Measurements from ENCODE around the gene GIGYF2. TPM values are rescaled to one million over a fixed set of nuclear protein-coding genes. Genes with fewer than 3 reads are reported as not detected.

The GIGYF2 gene
- total RNA-seq, 1 experiment from 2014 or later = 60.6 TPM

- Histone ChIP-seq H2AFZ (ENCODE audit: low read depth, low read length, poor library complexity, severe bottlenecking) (no peak overlapping the region), H3K4me2 (ENCODE audit: low read length) (no peak overlapping the region), H3K9ac (ENCODE audit: low read length) (no peak overlapping the region), H3K27ac (ENCODE audit: low read depth, low read length) (no peak overlapping the region), H3K4me1 (ENCODE audit: control insufficient read depth in 1 of 2, insufficient read depth in 2 of 2, low read length in 2 of 2) (no peaks in the 10 kb centered on the region), H3K4me3 (replicated peaks in 1 of 2; ENCODE audit: low read depth in 1 of 2, low read length in 2 of 2) (no peak overlapping the region), H4K20me1 (ENCODE audit: insufficient read depth) (no peaks in the 10 kb centered on the region), H3K9me3 (ENCODE audit: control insufficient read depth in 1 of 2, insufficient read depth in 1 of 2, low read depth in 1 of 2, low read length in 2 of 2) (no peaks in the 10 kb centered on the region), H3K79me2 (ENCODE audit: insufficient read depth, low read length) (peaks cover 5% of the 10 kb centered on the region; the same call in 1 of the 2 replicates), H3K36me3 (ENCODE audit: control insufficient read depth in 1 of 2, insufficient read depth in 2 of 2, low read length in 2 of 2) (peaks cover 3 to 31% of the 10 kb centered on the region in 2 experiments; a peak in 3 of 4 replicates), H3K27me3 (ENCODE audit: insufficient read depth, low read length) (no peaks in the 10 kb centered on the region), H3K9me2 (ENCODE audit: insufficient read depth) (no peaks in the 10 kb centered on the region)
- ChIA-PET CTCF (interaction anchor here (1.0 kb wide), 1 partner anchor 9 kb away, joined by 4 read pairs; no protein-coding TSS in a partner anchor), RAD21 (ENCODE audit: low non-redundant PET in 1 of 2, low total read pairs in 2 of 2, uncharacterized antibody in 2 of 2, unreplicated experiment in 2 of 2) (no interaction called here), POLR2A (no interaction called here)
- ATAC-seq (no peak), DNase-seq (ENCODE audit: low read depth, low spot score) (no peak)
- BruUV-seq (replicated peaks) = no TSS peak
- TF ChIP-seq EZH2 (IDR thresholded peaks at IDR 0.05) (no peak), POLR2A (IDR thresholded peaks at IDR 0.05; ENCODE audit: borderline replicate concordance, extremely low read depth, insufficient read depth, insufficient read length) (no peak), YY1 (IDR thresholded peaks at IDR 0.05; ENCODE audit: extremely low read depth, insufficient replicate concordance, low read depth, low read length) (no peak), TCF7L2 (IDR thresholded peaks at IDR 0.05; ENCODE audit: borderline replicate concordance, extremely low read depth, insufficient read depth, insufficient read length) (no peak), ELF1 (IDR thresholded peaks at IDR 0.05; ENCODE audit: borderline replicate concordance, low read depth) (no peak), EGR1 (IDR thresholded peaks at IDR 0.05; ENCODE audit: low read depth) (no peak), CBX3 (IDR thresholded peaks at IDR 0.05; ENCODE audit: low read depth) (no peak), SRF (IDR thresholded peaks at IDR 0.05; ENCODE audit: low read depth) (no peak), SP1 (IDR thresholded peaks at IDR 0.05; ENCODE audit: low read depth) (no peak), MAX (IDR thresholded peaks at IDR 0.05) (no peak), RAD21 (IDR thresholded peaks at IDR 0.05; ENCODE audit: low read depth) (no peak), CEBPB (IDR thresholded peaks at IDR 0.05; ENCODE audit: low read depth) (no peak), POLR2AphosphoS5 (IDR thresholded peaks at IDR 0.05; ENCODE audit: low read depth, low read length) (no peak), SIN3A (IDR thresholded peaks at IDR 0.05; ENCODE audit: low read depth) (no peak), ZNF274 (IDR thresholded peaks at IDR 0.05; ENCODE audit: low read depth, low read length) (no peak)
- TF ChIP-seq, protein P1, sequence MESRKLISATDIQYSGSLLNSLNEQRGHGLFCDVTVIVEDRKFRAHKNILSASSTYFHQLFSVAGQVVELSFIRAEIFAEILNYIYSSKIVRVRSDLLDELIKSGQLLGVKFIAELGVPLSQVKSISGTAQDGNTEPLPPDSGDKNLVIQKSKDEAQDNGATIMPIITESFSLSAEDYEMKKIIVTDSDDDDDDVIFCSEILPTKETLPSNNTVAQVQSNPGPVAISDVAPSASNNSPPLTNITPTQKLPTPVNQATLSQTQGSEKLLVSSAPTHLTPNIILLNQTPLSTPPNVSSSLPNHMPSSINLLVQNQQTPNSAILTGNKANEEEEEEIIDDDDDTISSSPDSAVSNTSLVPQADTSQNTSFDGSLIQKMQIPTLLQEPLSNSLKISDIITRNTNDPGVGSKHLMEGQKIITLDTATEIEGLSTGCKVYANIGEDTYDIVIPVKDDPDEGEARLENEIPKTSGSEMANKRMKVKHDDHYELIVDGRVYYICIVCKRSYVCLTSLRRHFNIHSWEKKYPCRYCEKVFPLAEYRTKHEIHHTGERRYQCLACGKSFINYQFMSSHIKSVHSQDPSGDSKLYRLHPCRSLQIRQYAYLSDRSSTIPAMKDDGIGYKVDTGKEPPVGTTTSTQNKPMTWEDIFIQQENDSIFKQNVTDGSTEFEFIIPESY (IDR thresholded peaks at IDR 0.05; ENCODE audit: extremely low read depth, insufficient replicate concordance, low read length) = no peak
- TF ChIP-seq, protein P2, sequence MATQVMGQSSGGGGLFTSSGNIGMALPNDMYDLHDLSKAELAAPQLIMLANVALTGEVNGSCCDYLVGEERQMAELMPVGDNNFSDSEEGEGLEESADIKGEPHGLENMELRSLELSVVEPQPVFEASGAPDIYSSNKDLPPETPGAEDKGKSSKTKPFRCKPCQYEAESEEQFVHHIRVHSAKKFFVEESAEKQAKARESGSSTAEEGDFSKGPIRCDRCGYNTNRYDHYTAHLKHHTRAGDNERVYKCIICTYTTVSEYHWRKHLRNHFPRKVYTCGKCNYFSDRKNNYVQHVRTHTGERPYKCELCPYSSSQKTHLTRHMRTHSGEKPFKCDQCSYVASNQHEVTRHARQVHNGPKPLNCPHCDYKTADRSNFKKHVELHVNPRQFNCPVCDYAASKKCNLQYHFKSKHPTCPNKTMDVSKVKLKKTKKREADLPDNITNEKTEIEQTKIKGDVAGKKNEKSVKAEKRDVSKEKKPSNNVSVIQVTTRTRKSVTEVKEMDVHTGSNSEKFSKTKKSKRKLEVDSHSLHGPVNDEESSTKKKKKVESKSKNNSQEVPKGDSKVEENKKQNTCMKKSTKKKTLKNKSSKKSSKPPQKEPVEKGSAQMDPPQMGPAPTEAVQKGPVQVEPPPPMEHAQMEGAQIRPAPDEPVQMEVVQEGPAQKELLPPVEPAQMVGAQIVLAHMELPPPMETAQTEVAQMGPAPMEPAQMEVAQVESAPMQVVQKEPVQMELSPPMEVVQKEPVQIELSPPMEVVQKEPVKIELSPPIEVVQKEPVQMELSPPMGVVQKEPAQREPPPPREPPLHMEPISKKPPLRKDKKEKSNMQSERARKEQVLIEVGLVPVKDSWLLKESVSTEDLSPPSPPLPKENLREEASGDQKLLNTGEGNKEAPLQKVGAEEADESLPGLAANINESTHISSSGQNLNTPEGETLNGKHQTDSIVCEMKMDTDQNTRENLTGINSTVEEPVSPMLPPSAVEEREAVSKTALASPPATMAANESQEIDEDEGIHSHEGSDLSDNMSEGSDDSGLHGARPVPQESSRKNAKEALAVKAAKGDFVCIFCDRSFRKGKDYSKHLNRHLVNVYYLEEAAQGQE (IDR thresholded peaks at IDR 0.05; ENCODE audit: low read depth) = no peak
- intact Hi-C loops (cut with micrococcal nuclease) = no loop called here
Measured at GRCh38 chr2:232798187-232798586, 101.1 kb downstream of the GIGYF2 start.

All from HCT116 (cell line).